AG04449 (cell line): ENCODE measurements around the gene HGF.

Source experiments
- CTCF ChIA-PET: fragments of 350-600 bp; formaldehyde crosslinking; extraction: SDS; loops from one replicate; lab custom pipeline; 2021; ENCODE audit warnings: antibody characterized with exemption; lab: Yijun Ruan, JAX
- POLR2A ChIA-PET: fragments of 400-600, 350-600 bp; formaldehyde crosslinking; extraction: SDS; loops from one replicate; lab custom pipeline; 2020; ENCODE audit warnings: antibody characterized with exemption, inconsistent platforms; lab: Yijun Ruan, JAX
- DNase-seq: peaks from one replicate; pipeline ENCODE4 v3.0.0-alpha.2; 2010; ENCODE audit warnings: low read depth, low spot score
- H3K4me3 ChIP-seq: 2 replicates; pipeline ENCODE4 v1.5.1; 2011; ENCODE audit warnings: low read depth, mild to moderate bottlenecking, control low read depth, low read length
- TF ChIP-seq, protein P1 (sequence below): IDR thresholded peaks from one replicate; pipeline ENCODE4 v1.5.1; 2011; ENCODE audit warnings: mild to moderate bottlenecking, moderate library complexity, low read length, control low read depth, inconsistent platforms; ENCODE audit not compliant: insufficient read depth; ENCODE audit errors: missing control alignments

HGF gene

DNA sequence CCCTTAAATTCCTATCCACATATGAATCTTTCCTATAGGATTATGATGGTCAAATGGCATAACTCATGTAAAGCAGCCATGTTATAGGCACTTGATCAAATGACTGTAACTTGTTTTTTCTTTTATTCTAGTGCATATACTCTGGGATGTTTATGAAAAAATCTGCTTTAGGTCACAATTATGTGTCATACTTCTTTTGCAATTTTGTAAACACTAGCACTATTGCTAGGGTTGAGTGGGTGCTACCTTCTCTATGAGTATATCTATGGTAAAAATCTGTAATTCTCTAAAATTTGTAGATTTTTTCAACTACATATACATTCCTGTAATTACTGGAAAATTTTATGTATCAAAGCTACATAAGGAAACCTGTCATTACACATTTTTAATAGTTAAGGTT lies 50.0 kb downstream of the HGF start:
- H3K4me3 ChIP-seq = no peak overlapping the region
- TF ChIP-seq, protein P1, sequence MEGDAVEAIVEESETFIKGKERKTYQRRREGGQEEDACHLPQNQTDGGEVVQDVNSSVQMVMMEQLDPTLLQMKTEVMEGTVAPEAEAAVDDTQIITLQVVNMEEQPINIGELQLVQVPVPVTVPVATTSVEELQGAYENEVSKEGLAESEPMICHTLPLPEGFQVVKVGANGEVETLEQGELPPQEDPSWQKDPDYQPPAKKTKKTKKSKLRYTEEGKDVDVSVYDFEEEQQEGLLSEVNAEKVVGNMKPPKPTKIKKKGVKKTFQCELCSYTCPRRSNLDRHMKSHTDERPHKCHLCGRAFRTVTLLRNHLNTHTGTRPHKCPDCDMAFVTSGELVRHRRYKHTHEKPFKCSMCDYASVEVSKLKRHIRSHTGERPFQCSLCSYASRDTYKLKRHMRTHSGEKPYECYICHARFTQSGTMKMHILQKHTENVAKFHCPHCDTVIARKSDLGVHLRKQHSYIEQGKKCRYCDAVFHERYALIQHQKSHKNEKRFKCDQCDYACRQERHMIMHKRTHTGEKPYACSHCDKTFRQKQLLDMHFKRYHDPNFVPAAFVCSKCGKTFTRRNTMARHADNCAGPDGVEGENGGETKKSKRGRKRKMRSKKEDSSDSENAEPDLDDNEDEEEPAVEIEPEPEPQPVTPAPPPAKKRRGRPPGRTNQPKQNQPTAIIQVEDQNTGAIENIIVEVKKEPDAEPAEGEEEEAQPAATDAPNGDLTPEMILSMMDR = no peak
- POLR2A ChIA-PET = no interaction called here
- no peak for DNase-seq
- CTCF ChIA-PET = interaction anchor here (0.6 kb wide), 1 partner anchor 11 kb away, joined by 3 read pairs; no protein-coding TSS in a partner anchor

- TF ChIP-seq, protein P1 = peak; percentile 52
- DNase-seq = no peak
- ChIA-PET CTCF (interaction anchor here (0.7 to 3.2 kb wide), 18 partner anchors 10 to 857 kb away, joined by 3 to 55 read pairs (median 3); no protein-coding TSS in a partner anchor), POLR2A (no interaction called here)
- H3K4me3 ChIP-seq = no peak overlapping the region
Measured at GRCh38 chr7:81715984-81716588, 53.8 kb downstream of the HGF start.

- TF ChIP-seq, protein P1 = no peak
- DNase-seq = no peak
- ChIA-PET CTCF (interaction anchor here (1.0 to 1.4 kb wide), 2 partner anchors 34 to 213 kb away, joined by 3 to 5 read pairs; no protein-coding TSS in a partner anchor), POLR2A (no interaction called here)
- no peak overlapping the region for H3K4me3 ChIP-seq
Measured at GRCh38 chr7:81714306-81714705, 55.5 kb downstream of the HGF start.

DNA sequence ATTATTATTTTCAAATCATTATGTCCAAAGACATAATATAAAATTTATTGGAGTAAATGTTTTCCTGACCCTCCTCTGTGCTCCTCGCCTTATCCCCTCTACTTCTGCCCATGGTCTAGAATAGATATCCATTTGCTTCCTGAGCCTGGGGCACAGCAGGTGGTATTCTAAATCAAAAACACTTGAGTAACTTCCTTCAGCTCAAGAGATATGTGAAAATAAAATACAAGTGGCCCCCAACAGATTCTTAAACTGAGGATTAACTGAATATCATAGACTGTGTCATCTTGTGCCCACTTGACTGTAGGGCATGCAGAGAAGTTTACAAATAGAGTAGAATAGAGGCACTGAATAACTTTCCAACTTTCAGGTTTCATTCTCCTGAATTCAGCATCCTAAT lies 59.1 kb downstream of the HGF start:
- POLR2A ChIA-PET = no interaction called here
- TF ChIP-seq, protein P1 = no peak
- DNase-seq = no peak
- no peak overlapping the region for H3K4me3 ChIP-seq
- CTCF ChIA-PET = no interaction called here

- TF ChIP-seq, protein P1 = no peak
- no peak for DNase-seq
- CTCF ChIA-PET = no interaction called here
- POLR2A ChIA-PET = no interaction called here
- H3K4me3 ChIP-seq = no peak overlapping the region
Measured at GRCh38 chr7:81709836-81710235, 60.0 kb downstream of the HGF start.

DNA sequence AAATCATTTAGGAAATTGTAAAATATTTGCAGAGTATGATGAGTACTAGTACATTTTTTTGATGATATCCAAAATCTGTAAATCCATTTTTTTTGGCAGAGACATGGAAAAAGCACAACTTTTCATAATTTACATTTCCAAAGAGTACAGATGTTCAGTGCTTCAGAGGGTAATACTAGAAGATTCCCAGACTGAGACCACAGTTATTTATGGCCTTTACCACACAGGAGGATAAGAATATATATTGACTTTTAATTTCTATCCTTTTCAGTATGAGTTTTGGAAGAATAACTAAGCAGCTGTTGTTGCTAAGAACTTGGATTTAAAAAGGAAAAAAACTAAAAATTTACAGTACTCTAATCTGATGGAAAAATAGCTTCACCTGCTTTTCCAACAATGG lies 61.9 kb downstream of the HGF start:
- no peak for DNase-seq
- H3K4me3 ChIP-seq = no peak overlapping the region
- TF ChIP-seq, protein P1 = no peak
- ChIA-PET CTCF (interaction anchor here (1.3 kb wide), 1 partner anchor 208 kb away, joined by 4 read pairs; no protein-coding TSS in a partner anchor), POLR2A (no interaction called here)
